ENCODE data around the gene LMOD1.

- TF ChIP-seq CTCF (IDR thresholded peaks at IDR 0.05) (no peak), EP300 (IDR thresholded peaks at IDR 0.05) (no peak)
Observed at GRCh38 chr1:201889090-201889968, 57.0 kb downstream of the LMOD1 start.
